ENCODE results near the gene EEPD1. TPM values are rescaled to one million over a fixed set of nuclear protein-coding genes. Genes with fewer than 3 reads are reported as not detected.

EEPD1 gene
- total RNA-seq, 1 donor: 5.2 TPM

DNA sequence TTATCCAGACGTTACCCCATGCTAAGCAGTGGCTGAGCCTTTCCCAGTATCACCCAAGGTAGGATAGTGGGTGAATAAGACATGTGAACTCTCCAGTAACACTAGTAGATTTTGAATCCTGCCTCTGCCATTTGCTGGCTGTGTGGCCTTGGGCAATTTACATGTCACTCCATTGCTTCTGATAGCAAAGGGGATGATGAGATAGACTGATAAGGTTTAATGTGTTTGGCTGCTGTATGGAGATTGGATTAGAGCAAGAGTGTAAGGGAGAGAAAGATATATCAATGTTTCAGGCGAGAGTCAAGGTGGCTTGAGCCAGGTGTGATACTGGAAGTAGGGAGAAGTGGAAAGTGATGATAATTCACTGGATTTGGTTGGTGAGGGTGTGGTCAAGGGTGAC, 40.1 kb upstream of the EEPD1 start:
- TF ChIP-seq CTCF (IDR thresholded peaks at IDR 0.05; ENCODE audit: insufficient read depth, low read depth, low read length): no peak
- DNase-seq (ENCODE audit: low read depth): no peak
- H3K4me3 ChIP-seq (ENCODE audit: low read depth, low read length): no peak overlapping the region

DNA sequence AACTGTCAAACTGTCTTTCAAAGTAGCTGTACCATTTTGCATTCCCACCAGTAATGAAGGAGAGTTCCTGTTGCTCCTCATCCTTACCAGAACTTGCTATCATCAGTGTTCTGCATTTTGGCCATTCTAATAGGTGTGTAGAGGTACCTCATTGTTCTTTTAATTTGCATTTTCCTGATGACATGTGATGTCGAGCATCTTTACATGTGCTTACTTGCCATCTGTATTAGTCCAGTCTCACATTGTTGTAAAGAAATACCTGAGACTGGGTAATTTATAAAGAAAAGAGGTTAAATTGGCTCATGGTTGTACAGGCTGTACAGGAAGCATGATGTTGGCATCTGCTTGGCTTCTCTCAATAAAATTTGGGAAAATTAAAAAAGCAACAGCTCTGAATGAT, 38.7 kb upstream of the EEPD1 start:
- TF ChIP-seq CTCF (IDR thresholded peaks at IDR 0.05; ENCODE audit: insufficient read depth, low read depth, low read length): no peak
- DNase-seq (ENCODE audit: low read depth): no peak
- H3K4me3 ChIP-seq (ENCODE audit: low read depth, low read length): no peak overlapping the region

DNA sequence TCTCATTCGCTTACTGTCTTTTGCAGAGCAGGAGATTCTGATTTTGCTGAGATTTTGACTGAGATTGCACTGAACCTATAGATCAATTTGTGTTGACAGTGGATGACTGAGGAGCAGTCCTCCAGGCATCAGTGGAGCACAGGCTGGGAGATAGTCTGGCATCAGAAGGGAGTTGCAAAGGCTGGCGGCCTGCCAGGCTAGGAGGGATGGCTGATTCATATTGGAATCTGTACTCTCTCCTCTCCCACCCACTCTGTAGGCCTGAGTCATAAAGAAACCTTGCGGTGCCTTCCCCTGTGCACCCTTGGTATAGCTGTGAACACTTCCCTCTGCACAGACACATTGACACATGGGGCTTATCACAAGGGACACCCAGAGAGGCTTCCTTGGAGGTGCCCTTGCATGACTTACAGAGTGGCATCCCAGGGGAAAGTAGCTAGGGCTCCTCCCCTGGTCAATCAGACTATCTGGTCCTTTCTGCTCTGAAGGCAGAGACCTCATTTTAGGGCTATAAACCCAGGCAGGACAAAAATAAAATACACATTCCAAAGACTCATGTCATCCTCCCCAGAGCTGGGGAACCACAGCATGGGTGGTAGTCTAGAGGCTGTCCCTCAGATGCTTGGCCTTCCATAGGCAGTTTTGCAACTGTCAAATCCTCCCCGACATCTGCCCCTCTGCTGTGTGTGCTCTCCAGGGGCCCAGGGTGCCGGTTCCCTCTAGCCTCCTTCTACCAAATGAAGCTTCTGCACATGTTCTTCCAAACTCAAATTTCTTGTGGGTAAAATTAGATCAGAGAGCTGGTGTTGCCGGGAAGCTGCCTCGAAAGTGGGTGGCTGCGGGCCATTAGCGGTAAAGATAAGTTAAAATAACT, 37.4 kb upstream of the EEPD1 start:
- no peak for TF ChIP-seq CTCF (IDR thresholded peaks at IDR 0.05; ENCODE audit: insufficient read depth, low read depth, low read length)
- DNase-seq (ENCODE audit: low read depth): peak; percentile 92
- H3K4me3 ChIP-seq (ENCODE audit: low read depth, low read length): no peak overlapping the region

- no peak overlapping the region for H3K4me3 ChIP-seq (ENCODE audit: low read depth, low read length)
- no peak for DNase-seq (ENCODE audit: low read depth)
Observed at GRCh38 chr7:36116347-36117202, 36.5 kb upstream of the EEPD1 start.

DNA sequence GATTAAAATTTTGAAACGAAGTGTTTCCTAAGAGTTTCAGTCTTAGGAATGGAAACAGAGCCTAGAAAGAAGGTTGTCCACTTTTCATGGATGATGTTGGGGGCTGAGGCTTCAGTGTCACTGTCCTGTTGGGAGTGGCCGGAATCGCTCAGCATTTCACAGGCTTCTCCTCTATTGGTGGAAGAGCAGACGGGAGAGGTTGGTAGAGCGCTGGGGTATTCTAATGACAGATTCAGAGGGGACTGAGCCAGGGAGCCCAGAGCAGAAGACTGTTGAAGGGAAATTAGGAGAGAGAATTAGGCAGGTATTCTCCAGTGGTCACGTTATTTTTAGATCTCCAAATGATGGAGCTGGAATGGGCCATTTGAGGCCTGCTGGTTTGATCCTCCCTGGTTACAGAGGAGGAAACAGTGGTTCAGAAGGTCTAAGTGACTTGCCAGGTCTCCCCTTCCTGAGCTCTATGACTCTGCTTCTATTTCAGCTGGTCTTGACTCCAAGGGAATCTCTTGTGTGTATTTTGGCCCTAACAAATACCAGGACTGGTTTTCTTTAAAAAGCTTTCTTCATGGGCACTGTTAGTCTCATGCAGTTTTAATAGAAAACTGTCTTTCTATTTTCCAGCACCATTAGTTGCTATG, 35.7 kb upstream of the EEPD1 start:
- TF ChIP-seq CTCF (IDR thresholded peaks at IDR 0.05; ENCODE audit: insufficient read depth, low read depth, low read length): no peak
- no peak for DNase-seq (ENCODE audit: low read depth)
- H3K4me3 ChIP-seq (ENCODE audit: low read depth, low read length): no peak overlapping the region

More at GRCh38 chr7:36116347-36117202, 36.5 kb upstream of the EEPD1 start:
- TF ChIP-seq CTCF (IDR thresholded peaks at IDR 0.05; ENCODE audit: insufficient read depth, low read depth, low read length): no peak

- TF ChIP-seq CTCF (IDR thresholded peaks at IDR 0.05; ENCODE audit: insufficient read depth, low read depth, low read length): no peak
- DNase-seq (ENCODE audit: low read depth): no peak
- H3K4me3 ChIP-seq (ENCODE audit: low read depth, low read length): no peak overlapping the region
Observed at GRCh38 chr7:36118344-36118743, 34.7 kb upstream of the EEPD1 start.

Data from fibroblast of villous mesenchyme (primary cell).